NCI-H187 (cell line): ENCODE data around the gene TLX2.

Experiments
- DNase-seq, 2 experiments: peaks; one replicate each; lab custom pipeline; 2025; lab: John Stamatoyannopoulos, UW

The TLX2 gene

DNA sequence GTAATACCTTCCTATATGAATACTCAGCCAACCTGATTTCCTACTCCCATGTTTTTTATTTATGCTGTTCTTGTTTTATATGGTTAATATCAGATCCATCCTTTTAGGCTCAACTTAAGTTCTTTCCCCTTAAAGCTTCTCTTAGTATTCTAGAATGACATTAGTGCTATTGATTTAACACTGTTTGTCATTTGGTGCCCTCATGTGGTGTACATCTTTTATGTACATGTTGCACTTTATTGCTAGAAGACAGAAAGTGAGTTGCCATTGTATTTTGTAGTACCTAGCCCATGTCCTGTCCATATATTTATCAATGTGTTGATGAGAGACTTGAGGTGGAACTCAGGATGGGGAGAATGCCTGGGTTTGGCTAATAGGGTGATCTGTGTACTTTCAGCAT is 18.0 kb downstream of the TLX2 start:
- no peak for DNase-seq

DNA sequence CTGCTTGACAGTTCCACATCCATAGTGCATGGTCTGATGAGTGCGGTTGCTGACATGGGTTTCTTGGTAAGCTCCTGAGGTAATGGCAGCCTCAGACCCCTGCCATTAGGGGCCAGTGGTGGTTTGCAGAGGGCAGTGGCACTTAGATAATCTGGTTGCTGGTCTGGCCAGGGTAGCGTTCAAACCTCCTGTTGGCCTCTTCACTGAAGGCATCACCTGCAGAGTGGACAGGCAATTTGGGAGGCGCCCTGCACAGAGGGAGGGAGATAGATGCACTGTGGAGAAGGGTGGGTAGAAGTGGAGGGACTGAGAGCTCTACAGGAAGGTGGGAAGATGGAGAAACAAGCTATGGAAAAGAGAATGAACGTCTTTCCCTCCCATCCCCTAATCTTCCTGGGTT is 19.2 kb downstream of the TLX2 start:
- no peak for DNase-seq

- DNase-seq = no peak
These were observed 20.2 kb downstream of the TLX2 start for GRCh38 chr2:74534411-74534810.

DNA sequence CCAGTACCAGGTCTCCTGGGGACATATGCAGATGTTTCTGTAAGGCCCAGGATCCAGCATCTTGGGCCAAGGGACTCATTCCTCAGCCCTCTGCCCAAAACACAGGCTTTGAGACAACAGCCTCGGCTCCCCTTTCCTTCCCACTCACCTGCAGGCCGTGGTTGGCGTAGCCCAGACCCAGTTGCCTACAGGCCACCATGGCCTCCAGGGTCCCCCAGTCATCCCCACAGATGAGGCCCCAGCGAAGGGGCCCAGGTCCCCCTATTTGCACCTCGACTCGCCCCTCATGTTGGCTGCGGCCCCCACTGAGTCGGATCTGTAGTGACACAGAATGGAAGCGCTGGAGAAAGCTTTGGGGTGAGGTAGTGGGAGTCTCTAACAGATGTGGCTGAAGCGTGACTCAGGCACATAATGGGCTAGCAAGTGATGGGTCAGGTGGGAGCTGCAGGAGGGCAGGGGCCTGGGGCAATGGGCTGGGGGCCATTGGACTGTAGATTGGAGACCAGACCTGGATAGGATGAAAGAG is 21.3 kb downstream of the TLX2 start:
- DNase-seq = no peak

- no peak for DNase-seq
These were observed 22.1 kb downstream of the TLX2 start for GRCh38 chr2:74536166-74536950.

GRCh38 chr2:74537140-74537539 is 22.9 kb downstream of the TLX2 start:
- no peak for DNase-seq

- DNase-seq = no peak
These were observed 24.7 kb downstream of the TLX2 start for GRCh38 chr2:74538881-74539339.

GRCh38 chr2:74540291-74540690 is 26.0 kb downstream of the TLX2 start:
- DNase-seq = no peak

GRCh38 chr2:74542978-74543377 is 28.7 kb downstream of the TLX2 start:
- DNase-seq = no peak

- DNase-seq = no peak
These were observed 30.4 kb downstream of the TLX2 start for GRCh38 chr2:74544634-74545033.

- DNase-seq = no peak
These were observed 31.8 kb downstream of the TLX2 start for GRCh38 chr2:74546004-74546403.

- DNase-seq = no peak
These were observed 34.1 kb downstream of the TLX2 start for GRCh38 chr2:74548285-74548899.

GRCh38 chr2:74548900-74549826 is 34.9 kb downstream of the TLX2 start:
- DNase-seq = peak in 1 of 2 experiments; percentile 11

- DNase-seq = no peak
These were observed 36.0 kb downstream of the TLX2 start for GRCh38 chr2:74550231-74550630.

DNA sequence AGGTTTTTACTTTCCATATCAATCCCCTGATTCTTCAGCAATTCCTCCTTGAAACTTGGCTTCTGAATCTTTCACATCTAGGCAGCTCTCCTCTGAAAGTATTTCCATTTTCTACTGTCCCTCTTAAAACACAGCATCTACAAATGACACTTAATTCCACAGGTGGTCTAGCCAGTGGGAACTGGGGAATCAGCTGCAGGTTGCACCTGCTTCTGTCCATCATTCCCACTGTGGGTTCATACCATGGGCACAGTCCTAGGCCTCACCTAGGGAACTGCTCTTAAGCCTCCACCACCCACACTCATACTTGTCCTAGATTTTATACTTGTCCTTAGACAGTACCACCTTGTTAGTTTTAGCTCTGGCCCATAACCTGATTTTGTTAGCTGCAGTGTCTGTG is 37.3 kb downstream of the TLX2 start:
- DNase-seq = no peak

DNA sequence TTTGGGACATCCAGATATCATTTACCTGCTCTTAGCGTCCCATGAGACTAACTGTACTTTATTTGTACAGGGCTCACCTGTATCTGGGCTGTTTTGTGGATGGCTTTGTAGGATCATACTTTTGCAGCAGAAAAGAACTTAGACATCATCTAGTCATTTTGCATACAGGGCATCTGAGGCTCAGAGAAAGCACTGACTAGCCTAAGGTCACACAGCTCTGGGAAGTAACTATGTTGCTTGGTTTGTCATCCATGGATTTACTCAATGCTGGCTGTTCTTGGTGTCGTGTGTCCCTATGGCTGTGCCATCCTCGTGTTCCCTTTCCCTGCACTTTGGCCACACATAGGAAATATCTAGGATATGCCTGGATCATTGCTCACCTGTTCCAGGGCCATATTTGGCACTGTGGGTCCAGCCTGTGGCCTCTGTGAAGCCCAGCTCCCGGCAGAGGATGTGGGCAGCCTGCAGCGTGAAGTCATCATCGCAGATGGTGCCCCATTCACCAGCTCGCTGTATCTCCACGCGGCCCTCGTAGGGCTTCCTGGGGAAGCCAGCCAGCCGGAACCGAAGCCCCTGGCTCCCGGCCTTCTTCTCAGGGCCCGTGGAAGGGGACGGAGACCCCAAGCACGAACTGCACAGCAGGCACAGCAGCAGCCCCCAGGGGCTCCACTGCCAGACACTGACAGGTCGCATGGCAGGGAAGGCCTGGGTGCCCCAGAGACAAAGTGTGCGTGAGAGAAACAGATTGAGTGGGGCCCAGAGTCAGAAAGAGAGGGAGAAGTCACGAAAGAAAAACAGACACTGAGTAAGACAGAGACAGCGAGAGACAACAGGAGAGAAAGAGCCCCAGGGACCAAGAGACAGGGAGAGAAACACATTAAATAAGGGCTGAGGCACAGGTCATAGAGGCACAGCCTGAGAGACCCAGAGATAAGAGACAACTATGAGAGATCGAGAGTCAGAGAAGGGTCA is 38.0 kb downstream of the TLX2 start:
- no peak for DNase-seq

- DNase-seq = no peak
These were observed 38.9 kb downstream of the TLX2 start for GRCh38 chr2:74552914-74553811.

- DNase-seq = no peak
These were observed 39.9 kb downstream of the TLX2 start, which contains the start of the genes DOK1 and LOXL3 for GRCh38 chr2:74553892-74554819. TSS of gene DOK1 (plus strand) at chr2:74554720. CDS start at chr2:74554755, 35 bp downstream. TSS of gene LOXL3 (minus strand) at chr2:74553942. CDS start at chr2:74552634, 1,308 bp downstream.
